ENCODE results near the gene NRG3.

Gene NRG3

GRCh38 chr10:81885491-81885890, 10.5 kb downstream of the NRG3 start:
- no peak for DNase-seq

- DNase-seq, result no peak
Observed at GRCh38 chr10:81886939-81887338, 11.9 kb downstream of the NRG3 start.

- no peak for DNase-seq
Observed at GRCh38 chr10:81889181-81889769, 14.3 kb downstream of the NRG3 start.

- DNase-seq, result no peak
Observed at GRCh38 chr10:81894616-81895015, 19.6 kb downstream of the NRG3 start.

- peak; percentile 21 for DNase-seq
Observed at GRCh38 chr10:81898518-81898917, 23.5 kb downstream of the NRG3 start.

- DNase-seq, result no peak
Observed at GRCh38 chr10:81900989-81901388, 26.0 kb downstream of the NRG3 start.

GRCh38 chr10:81903472-81903871, 28.5 kb downstream of the NRG3 start:
- DNase-seq, result no peak

- DNase-seq, result no peak
Observed at GRCh38 chr10:81905161-81905560, 30.2 kb downstream of the NRG3 start.

- no peak for DNase-seq
Observed at GRCh38 chr10:81909453-81909852, 34.5 kb downstream of the NRG3 start.

GRCh38 chr10:81911328-81911727, 36.3 kb downstream of the NRG3 start:
- no peak for DNase-seq

- DNase-seq, result no peak
Observed at GRCh38 chr10:81914736-81915503, 39.9 kb downstream of the NRG3 start.

- no peak for DNase-seq
Observed at GRCh38 chr10:81915504-81915897, 40.5 kb downstream of the NRG3 start.

- no peak for DNase-seq
Observed at GRCh38 chr10:81917666-81918065, 42.7 kb downstream of the NRG3 start.

- no peak for DNase-seq
Observed at GRCh38 chr10:81918766-81919165, 43.8 kb downstream of the NRG3 start.

GRCh38 chr10:81920213-81920829, 45.3 kb downstream of the NRG3 start:
- DNase-seq, result no peak

- DNase-seq, result no peak
Observed at GRCh38 chr10:81928119-81928518, 53.1 kb downstream of the NRG3 start.

GRCh38 chr10:81943583-81943982, 68.6 kb downstream of the NRG3 start:
- DNase-seq, result no peak

GRCh38 chr10:81944609-81945008, 69.6 kb downstream of the NRG3 start:
- DNase-seq, result no peak

GRCh38 chr10:81949283-81949682, 74.3 kb downstream of the NRG3 start:
- no peak for DNase-seq

GRCh38 chr10:81950358-81950757, 75.4 kb downstream of the NRG3 start:
- no peak for DNase-seq

- DNase-seq, result peak; percentile 45
Observed at GRCh38 chr10:81953420-81953819, 78.4 kb downstream of the NRG3 start.

GRCh38 chr10:81957976-81958375, 83.0 kb downstream of the NRG3 start:
- peak; percentile 82 for DNase-seq

GRCh38 chr10:81959016-81959415, 84.0 kb downstream of the NRG3 start:
- DNase-seq, result no peak

GRCh38 chr10:81961451-81962184, 86.6 kb downstream of the NRG3 start:
- peak; percentile 3 for DNase-seq

Measured in kidney glomerular epithelial cell (primary cell).